C4-2B (cell line): ENCODE results near the gene TCHH.

ENCODE experiments used
- CTCF ChIP-seq: fragments of 450-650 bp; conservative IDR thresholded peaks from 2 replicates; pipeline ENCODE4 v1.5.1; 2017; ENCODE audit warnings: mild to moderate bottlenecking
- ZFX ChIP-seq: fragments of 450-650 bp; IDR thresholded peaks from 2 replicates; pipeline ENCODE4 v1.6.1; 2017

DNA sequence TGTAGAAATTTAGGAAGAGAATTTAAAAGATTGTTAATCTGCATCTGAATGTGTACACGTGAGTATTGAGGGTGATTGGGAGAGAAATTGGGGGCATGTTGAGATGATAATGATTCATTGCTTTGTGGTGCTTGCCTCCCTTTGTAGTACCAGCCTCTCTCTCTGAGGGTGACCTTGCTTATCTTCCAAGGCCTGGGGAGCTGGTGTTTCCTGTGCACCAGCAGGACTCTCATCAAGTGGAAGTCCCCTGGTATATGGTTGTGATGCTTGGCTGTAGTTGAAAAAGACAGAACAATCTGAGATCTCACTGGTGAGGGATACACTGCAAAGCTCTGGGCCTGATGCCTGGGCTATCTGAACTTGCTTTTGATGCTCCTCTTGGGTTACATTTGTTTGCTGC is 30.4 kb downstream of the TCHH start:
- TF ChIP-seq CTCF (no peak), ZFX (no peak; the same call in 1 of the 2 replicates)
